HUES64 (cell line): Measurements from ENCODE around the gene EFCC1.

Experiments used
- H3K27ac ChIP-seq: 2 replicates; pipeline ENCODE4 v1.7.0; 2013; ENCODE audit warnings: low read depth, low read length, inconsistent platforms
- H3K27me3 ChIP-seq: 2 replicates; pipeline ENCODE4 v1.6.1; 2013; ENCODE audit warnings: mild to moderate bottlenecking, low read length; ENCODE audit not compliant: insufficient read depth
- H3K36me3 ChIP-seq: 2 replicates; pipeline ENCODE4 v1.6.1; 2013; ENCODE audit warnings: mild to moderate bottlenecking, low read length; ENCODE audit not compliant: insufficient read depth
- H3K4me1 ChIP-seq: 2 replicates; pipeline ENCODE4 v1.6.1; 2013; ENCODE audit warnings: mild to moderate bottlenecking, low read length, moderate library complexity; ENCODE audit not compliant: insufficient read depth
- H3K4me3 ChIP-seq: 2 replicates; pipeline ENCODE4 v1.5.1; 2013; ENCODE audit warnings: mild to moderate bottlenecking, low read length, moderate library complexity
- H3K9ac ChIP-seq: 2 replicates; pipeline ENCODE4 v1.6.1; 2013; ENCODE audit warnings: mild to moderate bottlenecking, low read depth, low read length
- H3K9me3 ChIP-seq: 2 replicates; pipeline ENCODE4 v1.6.1; 2013; ENCODE audit warnings: low read depth, low read length; ENCODE audit not compliant: insufficient read depth
- WGBS: fragments of 150-250, 120-280 bp; methylation state at CpG from one replicate; pipeline ENCODE4 v1.1.7; 2013; ENCODE audit warnings: missing lambda C conversion rate; 5-methylcytosine and 5-hydroxymethylcytosine counted together

The EFCC1 gene

DNA sequence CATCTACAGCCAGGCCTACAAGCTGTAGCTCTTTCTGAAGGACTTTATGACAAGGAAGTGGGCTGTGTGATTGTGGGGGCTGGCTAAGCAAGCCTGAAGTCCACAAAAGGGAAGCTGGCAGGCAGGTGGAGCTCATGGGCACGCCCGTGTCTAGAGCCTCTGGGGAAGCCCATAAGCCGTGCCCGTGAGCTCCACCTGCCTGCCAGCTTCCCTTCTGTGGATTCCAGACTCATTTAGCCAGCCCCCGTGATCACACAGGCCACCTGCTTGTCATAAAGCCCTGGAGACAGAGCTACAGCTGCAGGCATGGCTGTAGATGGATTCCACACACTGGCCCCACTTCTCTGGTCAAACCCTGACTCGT, 15.2 kb downstream of the EFCC1 start:
- Histone ChIP-seq H3K9me3 (no peaks in the 10 kb centered on the region), H3K4me3 (no peak overlapping the region), H3K4me1 (no peaks in the 10 kb centered on the region; the same call in 1 of the 2 replicates), H3K9ac (no peak overlapping the region), H3K27ac (no peak overlapping the region), H3K36me3 (no peaks in the 10 kb centered on the region), H3K27me3 (no peaks in the 10 kb centered on the region)
- WGBS = 83% methylated on average over 6 of the region's 6 CpGs

DNA sequence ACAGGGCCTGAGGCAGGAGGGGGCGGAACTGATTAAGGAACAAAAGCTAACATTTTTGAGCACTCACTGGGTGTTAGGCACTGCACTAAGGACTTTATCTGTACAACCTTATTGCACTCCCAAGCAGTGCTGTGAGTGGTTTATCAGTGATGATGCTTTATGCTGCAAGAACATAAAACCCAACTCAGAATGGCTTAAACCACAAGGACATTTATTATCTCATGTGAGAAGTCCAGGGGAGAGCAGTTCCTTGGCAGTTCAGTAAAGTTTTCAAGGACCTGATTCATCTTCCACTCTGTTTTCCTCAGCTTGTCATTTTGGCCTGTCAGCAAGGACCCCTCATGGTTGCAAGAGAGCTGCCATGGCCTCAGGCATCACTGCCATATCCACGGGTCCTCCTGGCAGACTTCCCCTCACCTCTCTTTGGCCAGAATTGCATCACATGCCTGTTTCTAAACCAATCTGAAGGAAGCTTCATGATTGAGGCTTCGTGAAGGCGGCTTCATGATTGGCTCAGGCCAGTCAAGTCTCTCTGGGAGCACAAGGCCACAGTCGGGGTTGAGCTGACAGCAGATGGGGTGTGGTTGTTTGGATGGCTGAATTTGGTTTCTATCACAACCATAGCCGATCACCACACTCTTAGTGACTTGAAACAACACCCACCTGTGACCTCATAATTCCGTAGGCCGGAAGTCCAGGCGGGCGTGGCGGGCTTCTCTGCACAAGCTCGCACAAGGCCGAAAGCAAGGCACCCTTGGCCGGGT, 15.8 kb downstream of the EFCC1 start:
- Histone ChIP-seq H3K9ac (no peak overlapping the region), H3K27ac (no peak overlapping the region), H3K4me3 (no peak overlapping the region), H3K36me3 (no peaks in the 10 kb centered on the region), H3K4me1 (no peaks in the 10 kb centered on the region; the same call in 1 of the 2 replicates), H3K27me3 (no peaks in the 10 kb centered on the region), H3K9me3 (no peaks in the 10 kb centered on the region)
- WGBS = 97% methylated on average over 13 of the region's 14 CpGs

DNA sequence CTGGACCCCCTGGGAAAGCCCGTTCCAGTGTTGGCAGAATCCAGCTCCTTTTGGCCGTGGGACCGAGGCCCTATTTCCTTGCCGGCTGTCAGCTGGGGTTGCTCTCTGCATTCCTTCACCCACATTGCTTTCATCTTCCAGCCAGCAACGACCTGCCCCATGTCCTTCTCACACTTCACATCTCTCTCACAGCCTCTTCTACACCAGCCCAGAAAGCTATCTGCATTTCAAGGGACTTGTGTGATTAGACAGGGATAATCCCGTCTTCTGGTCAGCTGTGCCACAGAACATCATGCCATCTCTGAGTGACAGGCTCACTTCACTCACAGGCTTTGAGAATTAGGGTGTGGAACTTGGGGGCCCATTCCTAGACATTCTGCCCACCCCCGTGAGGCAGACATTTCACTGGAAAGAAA, 16.4 kb downstream of the EFCC1 start:
- H3K27ac ChIP-seq = no peak overlapping the region
- no peaks in the 10 kb centered on the region for H3K36me3 ChIP-seq
- no peaks in the 10 kb centered on the region; the same call in 1 of the 2 replicates for H3K4me1 ChIP-seq
- H3K9ac ChIP-seq = no peak overlapping the region
- no peaks in the 10 kb centered on the region for H3K9me3 ChIP-seq
- no peak overlapping the region for H3K4me3 ChIP-seq
- no peaks in the 10 kb centered on the region for H3K27me3 ChIP-seq
- WGBS = 78% methylated on average over 7 of the region's 7 CpGs

DNA sequence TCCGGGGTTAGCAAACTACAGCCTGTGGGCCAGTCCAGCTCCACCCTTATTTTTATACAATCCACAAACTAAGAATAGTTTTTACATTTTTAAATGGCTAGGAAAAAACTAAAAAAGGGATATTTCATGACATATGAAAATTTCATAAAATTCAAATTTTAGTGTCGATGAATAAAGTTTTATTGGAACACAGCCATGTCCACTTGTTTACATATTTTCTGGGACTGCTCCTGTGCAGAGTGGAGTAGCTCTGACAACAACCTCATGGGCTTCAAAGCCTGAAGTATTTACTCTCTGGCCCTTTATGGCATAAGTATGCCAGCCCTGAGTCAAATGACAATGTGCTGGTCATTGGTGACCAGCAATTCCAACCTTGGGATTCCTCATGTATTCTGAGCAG, 17.2 kb downstream of the EFCC1 start:
- H3K36me3 ChIP-seq = no peaks in the 10 kb centered on the region
- WGBS = 91% methylated on average over 2 of the region's 2 CpGs
- H3K4me1 ChIP-seq = no peaks in the 10 kb centered on the region; the same call in 1 of the 2 replicates
- H3K9ac ChIP-seq = no peak overlapping the region
- no peak overlapping the region for H3K27ac ChIP-seq
- H3K9me3 ChIP-seq = no peaks in the 10 kb centered on the region
- no peak overlapping the region for H3K4me3 ChIP-seq
- no peaks in the 10 kb centered on the region for H3K27me3 ChIP-seq

DNA sequence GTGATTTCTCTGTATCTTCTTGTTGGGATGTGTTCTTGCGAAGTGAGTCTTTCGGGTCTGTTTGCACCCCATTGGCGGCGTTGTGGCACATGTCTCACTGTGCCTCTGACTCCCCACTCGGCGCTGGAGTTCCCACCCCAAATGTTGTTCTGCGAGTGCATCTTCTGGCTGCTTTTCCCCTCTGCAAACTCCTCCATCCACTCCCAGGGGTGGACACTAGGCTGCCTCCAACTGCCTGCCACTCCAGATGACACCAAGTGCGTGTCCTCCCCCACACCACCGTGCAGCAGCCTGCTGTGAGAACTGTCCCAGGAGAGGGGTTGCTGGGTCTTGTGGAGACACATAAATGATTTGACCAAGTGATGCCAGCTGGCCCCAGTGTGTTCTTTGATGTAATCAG, 17.6 kb downstream of the EFCC1 start:
- WGBS = 88% methylated on average over 9 of the region's 9 CpGs
- H3K27me3 ChIP-seq = no peaks in the 10 kb centered on the region
- no peaks in the 10 kb centered on the region; the same call in 1 of the 2 replicates for H3K4me1 ChIP-seq
- no peak overlapping the region for H3K9ac ChIP-seq
- H3K9me3 ChIP-seq = no peaks in the 10 kb centered on the region
- no peak overlapping the region for H3K4me3 ChIP-seq
- H3K36me3 ChIP-seq = no peaks in the 10 kb centered on the region
- H3K27ac ChIP-seq = no peak overlapping the region

DNA sequence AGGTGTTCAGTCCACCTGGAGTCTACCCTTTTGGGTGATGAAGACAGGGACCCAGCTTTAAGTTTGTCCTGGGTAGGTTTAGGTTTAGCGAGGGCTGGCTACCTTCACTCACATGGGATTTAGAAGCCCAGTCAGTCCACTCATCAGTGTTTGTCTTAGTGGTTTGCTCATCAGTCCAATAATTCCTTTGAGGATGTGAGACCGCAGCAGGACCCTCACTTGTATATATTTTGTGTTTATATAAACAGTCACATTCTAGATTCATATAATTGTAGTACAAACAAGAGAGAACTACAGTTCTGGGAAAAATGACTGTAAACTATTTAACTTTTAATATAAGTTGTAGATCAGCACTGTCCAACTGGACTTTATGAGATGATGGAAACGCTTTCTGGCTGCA, 18.2 kb downstream of the EFCC1 start:
- H3K36me3 ChIP-seq = no peaks in the 10 kb centered on the region
- H3K27me3 ChIP-seq = no peaks in the 10 kb centered on the region
- H3K9me3 ChIP-seq = no peaks in the 10 kb centered on the region
- no peak overlapping the region for H3K27ac ChIP-seq
- WGBS = 97% methylated on average over 2 of the region's 3 CpGs
- no peak overlapping the region for H3K9ac ChIP-seq
- no peaks in the 10 kb centered on the region; the same call in 1 of the 2 replicates for H3K4me1 ChIP-seq
- H3K4me3 ChIP-seq = no peak overlapping the region

DNA sequence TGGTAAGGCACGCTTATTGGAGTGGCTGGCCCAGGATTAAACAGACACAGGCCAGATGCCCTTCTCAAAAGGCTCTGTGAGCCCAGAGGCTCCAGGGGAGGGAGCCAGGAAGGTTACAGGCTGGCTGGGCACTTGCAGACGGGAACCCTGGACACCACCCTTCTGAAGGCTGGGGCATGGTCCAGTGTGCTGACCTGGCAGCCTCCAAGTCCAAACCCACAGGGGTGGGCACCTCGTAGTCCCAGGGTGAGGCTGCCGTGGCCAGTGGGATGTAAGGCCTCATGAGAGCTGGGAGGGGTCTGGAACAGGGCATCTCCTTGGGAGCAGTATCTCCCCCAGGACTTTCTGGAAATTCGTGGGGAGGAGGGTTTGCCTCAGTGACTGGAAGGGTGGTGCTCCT, 19.6 kb downstream of the EFCC1 start:
- no peaks in the 10 kb centered on the region; the same call in 1 of the 2 replicates for H3K4me1 ChIP-seq
- no peak overlapping the region for H3K27ac ChIP-seq
- H3K4me3 ChIP-seq = no peak overlapping the region
- H3K9ac ChIP-seq = no peak overlapping the region
- H3K36me3 ChIP-seq = no peaks in the 10 kb centered on the region
- no peaks in the 10 kb centered on the region for H3K9me3 ChIP-seq
- peaks cover 9% of the 10 kb centered on the region for H3K27me3 ChIP-seq
- 84% methylated on average over 5 of the region's 5 CpGs for WGBS

DNA sequence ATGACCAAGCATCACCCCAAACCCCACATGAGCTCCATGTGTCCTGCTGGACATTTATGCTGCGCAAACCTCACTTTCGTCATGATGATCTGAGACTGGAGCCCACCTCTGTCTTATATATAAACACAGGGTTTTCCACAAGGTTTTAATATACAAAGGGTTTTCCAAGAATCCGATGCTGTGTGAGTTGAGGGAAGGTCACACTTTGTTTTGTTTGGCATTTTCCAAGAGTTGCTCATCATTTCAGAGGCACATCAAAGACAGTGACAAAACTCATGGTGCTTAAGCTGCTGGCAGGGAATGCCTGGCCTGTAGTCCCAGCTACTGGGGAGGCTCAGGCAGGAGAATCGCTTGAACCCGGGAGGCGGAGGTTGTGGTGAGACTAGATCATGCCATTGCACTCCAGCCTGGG, 20.0 kb downstream of the EFCC1 start:
- H3K36me3 ChIP-seq = no peaks in the 10 kb centered on the region
- H3K4me1 ChIP-seq = no peaks in the 10 kb centered on the region; the same call in 1 of the 2 replicates
- peaks cover 14% of the 10 kb centered on the region for H3K27me3 ChIP-seq
- H3K9ac ChIP-seq = no peak overlapping the region
- H3K9me3 ChIP-seq = no peaks in the 10 kb centered on the region
- no peak overlapping the region for H3K27ac ChIP-seq
- H3K4me3 ChIP-seq = no peak overlapping the region
- 92% methylated on average over 6 of the region's 6 CpGs for WGBS

DNA sequence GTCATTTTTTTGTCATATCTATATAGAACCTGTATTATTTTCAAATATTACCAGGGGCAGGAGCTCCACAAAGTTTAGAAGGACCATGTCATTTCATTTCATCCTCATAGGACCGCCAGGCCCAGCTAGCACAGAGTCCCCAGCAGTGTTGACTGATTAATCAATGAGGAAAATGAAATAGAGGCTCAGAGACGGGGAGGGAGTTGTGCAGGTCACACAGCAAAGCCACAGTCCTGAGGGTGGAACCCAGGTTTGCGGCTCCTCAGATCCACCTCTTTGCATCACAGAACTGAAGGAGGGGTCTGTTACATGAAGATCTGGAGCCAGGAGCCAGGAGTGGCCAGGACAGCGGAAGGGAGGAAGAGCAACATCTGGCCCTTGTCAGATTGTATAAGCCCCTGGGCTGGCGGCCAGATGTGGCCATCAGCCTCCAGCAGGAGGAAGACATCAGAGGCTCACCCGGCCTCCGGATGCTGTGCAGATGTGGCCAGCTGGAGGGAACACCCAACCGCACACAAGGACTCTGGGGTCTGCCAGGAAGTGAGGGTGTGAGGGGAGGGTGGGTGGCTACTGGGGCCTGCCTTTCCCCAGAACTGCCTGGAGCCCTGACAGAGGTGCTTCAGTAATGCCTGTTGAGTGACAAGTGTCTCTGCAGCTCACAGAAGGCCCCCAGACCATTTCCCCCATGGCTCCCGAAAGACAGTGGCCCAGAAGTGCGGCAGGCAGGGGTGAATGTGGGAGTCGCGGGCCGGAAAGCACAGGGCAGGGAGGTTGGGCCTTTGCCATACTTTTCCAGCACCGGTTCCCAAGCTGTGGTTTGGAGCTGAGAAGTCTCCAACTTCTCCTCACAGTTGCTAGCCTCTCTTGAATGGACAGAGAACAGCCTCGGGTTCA, 21.3 kb downstream of the EFCC1 start:
- Histone ChIP-seq H3K4me1 (no peaks in the 10 kb centered on the region; the same call in 1 of the 2 replicates), H3K4me3 (no peak overlapping the region), H3K36me3 (no peaks in the 10 kb centered on the region), H3K27ac (no peak overlapping the region), H3K9me3 (no peaks in the 10 kb centered on the region), H3K9ac (no peak overlapping the region), H3K27me3 (peaks cover 24% of the 10 kb centered on the region)
- WGBS = 87% methylated on average over 15 of the region's 15 CpGs

DNA sequence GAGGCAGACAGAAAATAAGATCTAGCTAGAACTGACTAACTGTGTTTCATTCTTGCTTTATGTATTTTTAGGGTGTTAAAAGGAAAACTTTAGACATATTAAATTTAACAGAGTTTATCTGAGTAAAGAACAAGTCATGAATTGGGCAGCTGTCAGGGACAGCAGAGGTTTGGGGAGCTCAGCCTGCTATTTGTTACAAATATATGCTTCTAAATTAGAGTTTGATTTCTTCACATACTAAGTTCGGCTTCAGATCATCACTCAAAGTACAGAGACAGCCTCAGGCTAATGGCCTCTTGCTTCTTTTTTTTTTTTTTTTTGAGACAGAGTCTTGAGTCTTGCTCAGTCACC, 21.9 kb downstream of the EFCC1 start:
- H3K9ac ChIP-seq = no peak overlapping the region
- H3K4me3 ChIP-seq = no peak overlapping the region
- WGBS = 100% methylated on average over 1 of the region's 1 CpG
- no peaks in the 10 kb centered on the region for H3K9me3 ChIP-seq
- no peaks in the 10 kb centered on the region; the same call in 1 of the 2 replicates for H3K4me1 ChIP-seq
- no peak overlapping the region for H3K27ac ChIP-seq
- no peaks in the 10 kb centered on the region for H3K36me3 ChIP-seq
- peaks cover 28% of the 10 kb centered on the region for H3K27me3 ChIP-seq

DNA sequence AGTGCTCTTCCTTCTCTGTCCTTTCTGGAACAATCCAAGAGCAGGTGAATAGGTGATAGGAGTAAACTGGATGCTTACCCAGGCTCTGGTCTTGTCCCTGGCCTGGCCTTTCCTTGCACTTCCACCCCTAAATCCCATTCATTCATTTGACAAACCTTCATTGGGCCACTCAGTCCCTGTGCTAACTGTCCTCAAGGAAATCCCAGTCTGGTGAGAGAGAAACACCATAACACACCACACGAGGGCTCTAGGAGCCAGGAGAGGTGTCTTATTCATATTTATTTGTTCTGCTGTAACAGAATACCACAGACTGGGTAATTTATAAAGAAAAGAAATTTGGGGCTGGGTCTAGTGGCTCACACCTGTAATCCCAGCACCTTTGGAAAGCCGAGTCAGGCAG, 22.8 kb downstream of the EFCC1 start:
- Histone ChIP-seq H3K27me3 (peaks cover 28% of the 10 kb centered on the region), H3K9me3 (no peaks in the 10 kb centered on the region)

More for the DNA sequence above, 22.8 kb downstream of the EFCC1 start:
- H3K27ac ChIP-seq = no peak overlapping the region
- no peaks in the 10 kb centered on the region for H3K4me1 ChIP-seq
- no peak overlapping the region for H3K9ac ChIP-seq
- no peaks in the 10 kb centered on the region for H3K36me3 ChIP-seq
- H3K4me3 ChIP-seq = no peak overlapping the region
- 88% methylated on average over 1 of the region's 2 CpGs for WGBS
